HG03571 (cell line): ENCODE measurements around the gene METRN.

ENCODE experiments used
- ATAC-seq: cut with Tn5 transposase; IDR thresholded peaks from one replicate; pipeline ENCODE4 v1.9.1; 2021; ENCODE audit not compliant: unreplicated experiment

Gene METRN

GRCh38 chr16:677316-678190, 37.4 kb upstream of the METRN start:
- ATAC-seq: no peak

GRCh38 chr16:678209-678857, 36.6 kb upstream of the METRN start:
- ATAC-seq: no peak

GRCh38 chr16:678858-679813, 35.8 kb upstream of the METRN start:
- ATAC-seq: no peak

- ATAC-seq: peak; percentile 28
Measured at GRCh38 chr16:679814-680624, 34.9 kb upstream of the METRN start, which contains the start of gene STUB1. Gene STUB1 (plus strand): TSS chr16:680410. CDS start chr16:680526, 116 bp downstream.

GRCh38 chr16:680625-680945, 34.3 kb upstream of the METRN start:
- ATAC-seq: no peak

- no peak for ATAC-seq
Measured at GRCh38 chr16:680967-681745, 33.8 kb upstream of the METRN start.

GRCh38 chr16:681746-682427, 33.0 kb upstream of the METRN start:
- ATAC-seq: no peak

- no peak for ATAC-seq
Measured at GRCh38 chr16:682493-683395, 32.2 kb upstream of the METRN start.

GRCh38 chr16:683396-684070, 31.4 kb upstream of the METRN start:
- ATAC-seq: no peak

- peak; percentile 46 for ATAC-seq
Measured at GRCh38 chr16:684071-684794, 30.7 kb upstream of the METRN start, which contains the start of gene JMJD8. Gene JMJD8 (minus strand): TSS chr16:684334. CDS start chr16:684319, 15 bp downstream.

GRCh38 chr16:684961-685696, 29.8 kb upstream of the METRN start:
- no peak for ATAC-seq

- ATAC-seq: no peak
Measured at GRCh38 chr16:685967-686366, 29.0 kb upstream of the METRN start.

- no peak for ATAC-seq
Measured at GRCh38 chr16:686459-687260, 28.3 kb upstream of the METRN start.

GRCh38 chr16:687499-687898, 27.4 kb upstream of the METRN start:
- no peak for ATAC-seq

GRCh38 chr16:689175-689897, 25.6 kb upstream of the METRN start:
- ATAC-seq: no peak
